Measurements from ENCODE around the gene MACROD2.

The MACROD2 gene

DNA sequence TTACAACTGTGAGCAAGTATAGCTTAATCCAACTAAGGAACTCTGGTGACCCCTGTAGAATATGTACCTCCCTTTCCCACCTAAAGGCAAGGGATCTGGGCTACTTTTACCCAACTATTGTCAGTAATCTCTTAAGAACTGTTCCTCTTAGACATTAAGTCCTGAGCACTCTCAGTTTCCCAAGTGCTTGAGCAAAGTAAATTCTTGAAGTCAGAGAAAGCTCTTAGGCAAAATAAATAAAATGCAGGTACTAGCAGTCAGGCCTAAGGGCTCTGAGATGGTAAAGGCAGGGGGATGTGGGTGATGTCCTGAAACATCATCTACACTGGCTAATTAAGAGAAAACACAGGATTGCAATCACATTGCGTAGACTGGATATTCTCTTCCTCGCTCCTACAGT is 788.5 kb downstream of the MACROD2 start:
- no peak for DNase-seq

DNA sequence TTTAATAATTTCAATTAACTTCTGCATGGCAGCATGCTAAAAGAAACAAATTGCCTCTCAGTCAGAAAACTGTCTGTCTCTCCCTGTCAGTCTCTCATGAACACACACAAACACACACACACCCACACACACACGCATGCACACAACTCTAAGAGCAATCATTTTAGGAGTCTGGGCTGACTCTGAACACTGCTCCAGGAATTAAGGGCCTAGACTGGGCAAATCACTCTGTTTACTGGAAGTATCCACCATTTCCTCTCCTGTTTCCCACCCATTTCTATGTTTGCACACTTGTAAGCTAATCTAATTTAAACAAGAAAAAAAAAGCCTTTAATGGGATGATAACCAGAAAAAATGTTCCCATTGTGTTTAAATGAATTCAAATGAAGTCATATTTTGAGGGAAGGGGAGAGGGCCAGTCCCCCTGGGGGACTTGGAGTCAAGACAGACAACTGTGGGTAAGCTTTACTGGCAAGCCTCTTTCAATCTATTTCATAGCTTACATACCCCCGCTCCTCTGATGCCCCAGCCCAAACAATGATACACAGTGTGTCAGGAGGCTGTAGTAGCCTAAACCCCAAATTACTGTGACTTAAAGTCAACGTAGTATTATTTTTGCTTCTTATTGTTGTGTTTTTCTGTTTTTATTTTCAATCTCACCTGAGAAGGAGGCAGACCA is 789.9 kb downstream of the MACROD2 start:
- no peak for DNase-seq

DNA sequence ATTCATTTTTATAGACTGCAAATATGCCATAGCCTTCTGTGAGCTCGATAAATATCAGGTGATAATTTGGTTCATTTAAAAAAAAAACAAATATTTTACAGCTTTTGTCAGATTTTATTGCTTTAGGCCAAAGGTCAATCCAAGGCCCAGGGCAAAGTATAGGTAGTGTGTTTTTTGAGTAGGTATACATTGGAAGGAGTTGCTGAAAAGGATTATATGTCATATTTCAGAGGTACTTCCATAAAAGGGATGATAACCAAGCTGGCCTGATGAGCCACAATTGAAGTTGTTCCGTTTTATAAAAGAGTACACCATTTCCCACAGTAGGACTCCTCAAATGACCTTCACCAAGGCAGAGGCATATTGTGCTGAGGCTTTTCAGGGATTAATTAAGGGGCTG is 794.9 kb downstream of the MACROD2 start:
- no peak for DNase-seq

DNA sequence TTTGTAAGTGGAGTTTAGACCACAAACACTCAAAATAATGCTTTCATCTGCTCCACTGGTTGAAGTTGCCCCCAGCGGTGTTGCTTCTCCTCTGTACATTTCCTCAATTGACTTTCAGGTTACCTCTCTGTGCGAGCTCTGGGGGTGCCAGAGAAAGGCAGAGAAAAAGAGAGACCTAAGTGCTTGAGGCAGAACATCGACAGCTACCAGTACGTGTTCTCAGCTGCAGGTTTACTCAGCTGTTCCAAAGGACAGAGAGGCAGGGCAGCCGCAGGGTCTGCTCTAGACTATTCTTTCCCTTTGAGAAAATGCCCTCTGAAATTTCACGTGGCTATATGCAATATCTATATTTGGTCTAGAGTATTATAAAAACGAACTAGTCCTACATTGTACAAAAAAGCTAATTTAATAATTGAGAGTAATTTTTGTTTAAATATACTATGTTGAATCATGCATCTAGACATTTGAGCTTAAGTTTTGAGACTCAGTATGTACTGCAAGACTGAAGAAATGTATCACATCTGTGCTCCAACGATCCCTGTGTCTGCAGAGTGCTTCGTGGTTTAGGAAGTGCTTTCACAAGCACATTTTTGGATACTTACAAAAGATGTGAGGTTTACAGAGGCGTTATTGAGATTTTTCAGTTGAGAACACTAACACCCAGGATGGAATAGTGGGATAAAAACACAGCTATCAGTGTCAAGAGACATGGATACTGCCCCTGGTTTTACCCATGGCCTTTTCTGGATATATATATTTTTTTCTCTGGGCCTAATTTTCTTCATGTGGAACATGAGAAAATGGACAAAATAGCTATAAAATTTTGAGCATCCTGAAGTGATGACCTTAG is 795.7 kb downstream of the MACROD2 start:
- peak; percentile 64 for DNase-seq

DNA sequence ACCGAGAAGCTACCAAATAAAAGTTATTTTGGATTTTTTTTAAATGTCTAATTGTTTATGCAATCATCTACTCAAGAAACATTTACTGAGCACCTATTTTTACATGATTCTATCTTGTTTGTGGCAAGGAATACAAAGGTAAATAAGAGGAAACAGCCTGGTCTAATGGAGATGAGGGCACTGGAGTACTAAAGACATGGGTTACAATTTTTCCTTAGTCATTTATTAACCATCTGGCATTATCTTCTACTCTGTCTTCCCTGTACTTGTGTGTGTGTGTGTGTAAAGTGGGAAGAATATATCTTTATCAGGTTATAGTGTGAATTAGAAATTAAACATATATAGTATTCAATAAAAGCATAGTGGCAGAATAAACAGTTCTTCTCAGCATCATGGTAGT is 797.6 kb downstream of the MACROD2 start:
- DNase-seq = no peak

DNA sequence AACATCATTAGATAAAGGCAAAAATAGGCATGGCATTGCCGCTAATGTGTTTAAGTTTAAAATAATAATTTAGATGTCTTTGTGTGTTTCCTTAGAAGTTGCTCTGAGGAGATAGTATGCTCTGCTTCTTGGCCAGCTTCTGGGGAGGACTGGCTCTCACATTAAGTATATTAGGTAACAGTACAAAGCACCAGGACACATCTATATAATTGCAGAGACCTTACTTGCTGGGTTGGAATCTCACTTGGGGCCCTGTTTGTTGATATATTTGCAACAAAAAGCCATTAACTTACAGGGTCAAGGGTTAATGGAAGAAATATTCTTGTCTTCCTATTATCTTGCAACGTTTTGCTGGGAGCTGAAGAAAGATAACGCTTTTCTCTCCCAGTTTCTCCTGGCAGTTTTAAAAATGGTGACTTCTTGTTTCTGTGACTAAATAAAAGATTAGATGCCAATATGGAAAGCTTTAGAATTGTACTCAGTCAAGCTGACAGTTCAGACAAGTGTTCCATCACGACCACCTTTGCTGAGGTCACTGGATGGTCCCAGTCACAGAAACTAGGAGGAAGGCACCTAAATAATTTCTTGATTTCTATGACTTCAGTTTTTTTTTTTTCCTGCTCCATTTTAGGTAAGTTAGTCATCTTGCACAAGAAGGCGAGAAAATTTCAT is 804.4 kb downstream of the MACROD2 start:
- DNase-seq = no peak

DNA sequence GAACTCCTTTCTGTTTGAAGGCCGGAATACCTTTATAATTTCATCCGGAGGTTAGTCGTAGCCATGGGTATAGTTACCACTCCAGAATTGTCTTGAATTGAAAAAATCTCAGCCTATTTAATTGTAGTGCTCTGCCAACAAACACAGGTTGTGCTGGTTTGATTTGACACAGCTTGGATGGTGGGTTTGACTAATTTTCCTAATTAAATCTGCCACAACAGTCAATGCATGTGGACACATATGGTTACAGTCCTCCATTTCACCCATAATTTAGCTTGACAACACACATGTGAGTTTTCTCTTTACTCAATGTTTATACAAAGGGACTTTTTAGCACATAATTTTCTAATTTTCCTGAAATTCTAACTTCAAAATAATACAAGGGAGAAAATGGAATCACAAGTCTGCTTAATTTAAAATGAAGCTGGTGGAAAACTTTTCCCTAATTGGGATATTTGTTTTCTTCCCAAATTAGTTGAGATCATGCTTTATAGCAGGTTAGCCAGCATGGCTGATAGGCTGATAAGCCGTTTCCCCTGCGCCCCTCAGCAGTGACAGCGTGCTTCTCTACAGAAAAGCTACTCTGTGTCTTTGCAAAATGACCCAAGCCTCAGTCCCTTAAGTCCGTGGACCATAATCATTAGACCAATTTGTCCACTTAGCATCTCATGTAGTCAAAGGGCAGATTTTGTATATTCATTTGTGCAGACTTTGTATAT is 805.5 kb downstream of the MACROD2 start:
- DNase-seq = no peak

DNA sequence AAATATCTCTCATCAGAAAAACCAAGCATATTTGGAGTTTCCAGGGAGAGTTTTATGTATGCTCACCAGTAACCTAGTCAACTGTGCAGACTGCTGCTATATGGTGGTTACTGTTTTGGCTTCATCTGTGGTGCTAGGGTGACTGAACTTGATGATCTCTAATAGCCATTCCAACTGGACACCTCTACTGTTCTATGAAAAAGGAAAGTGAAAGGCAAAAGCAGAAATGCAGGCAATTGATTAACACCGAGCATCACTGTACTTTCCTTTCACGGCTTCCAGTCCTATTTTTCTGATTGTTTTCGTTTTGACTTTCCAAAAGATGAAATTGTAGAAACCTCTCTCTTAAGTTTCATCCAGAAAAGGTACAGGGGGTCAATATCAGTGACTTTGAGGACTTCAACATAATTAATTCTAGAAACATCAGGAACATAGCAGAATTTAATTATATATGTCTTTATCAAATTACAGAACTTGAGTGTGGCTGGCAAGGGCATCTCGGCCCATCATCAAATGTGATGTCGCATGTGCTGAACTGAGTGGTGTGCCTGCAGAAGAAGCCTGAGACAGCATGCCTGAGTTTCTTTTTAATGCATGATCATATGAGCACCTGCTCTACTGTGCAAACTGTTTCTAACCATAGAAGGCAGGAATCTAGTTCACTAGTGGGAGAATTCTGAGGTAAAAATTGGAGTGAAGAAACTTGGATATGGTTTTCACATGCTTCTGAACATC is 806.4 kb downstream of the MACROD2 start:
- no peak for DNase-seq

DNA sequence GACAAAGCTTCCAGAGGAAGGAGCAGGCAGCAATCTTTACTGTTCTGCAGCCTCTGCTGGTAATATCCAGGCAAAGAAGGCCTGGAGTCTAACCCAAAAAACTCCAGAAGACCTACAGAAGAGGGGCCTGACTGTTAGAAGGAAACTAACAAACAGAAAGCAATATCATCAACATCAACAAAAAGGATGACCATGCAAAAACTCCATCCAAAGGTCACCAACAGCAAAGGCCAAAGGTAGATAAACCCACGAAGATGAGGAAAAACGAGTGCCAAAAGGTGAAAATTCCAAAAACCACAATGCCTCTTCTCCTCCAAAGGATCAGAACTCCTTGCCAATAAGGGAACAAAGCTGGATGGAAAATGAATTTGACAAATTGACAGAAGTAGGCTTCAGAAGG is 811.9 kb downstream of the MACROD2 start:
- DNase-seq = no peak

DNA sequence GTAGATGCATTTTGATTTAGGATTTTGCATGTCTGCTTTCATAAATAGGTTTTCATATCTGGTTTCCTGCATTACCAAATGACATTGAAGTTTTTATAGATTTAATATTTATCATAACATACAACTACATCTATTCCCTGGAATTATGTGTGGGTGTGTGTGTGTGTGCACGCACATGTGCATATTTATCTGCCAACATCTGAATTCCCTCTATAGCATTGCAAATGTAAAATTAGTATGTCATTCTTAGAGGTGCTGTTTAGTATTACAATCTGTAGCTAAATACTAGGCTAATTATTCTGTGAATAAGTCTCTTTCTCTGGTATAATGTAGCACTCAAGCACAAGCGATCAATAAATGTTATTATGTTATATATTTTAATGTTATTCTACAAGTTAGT is 820.0 kb downstream of the MACROD2 start:
- DNase-seq = no peak

DNA sequence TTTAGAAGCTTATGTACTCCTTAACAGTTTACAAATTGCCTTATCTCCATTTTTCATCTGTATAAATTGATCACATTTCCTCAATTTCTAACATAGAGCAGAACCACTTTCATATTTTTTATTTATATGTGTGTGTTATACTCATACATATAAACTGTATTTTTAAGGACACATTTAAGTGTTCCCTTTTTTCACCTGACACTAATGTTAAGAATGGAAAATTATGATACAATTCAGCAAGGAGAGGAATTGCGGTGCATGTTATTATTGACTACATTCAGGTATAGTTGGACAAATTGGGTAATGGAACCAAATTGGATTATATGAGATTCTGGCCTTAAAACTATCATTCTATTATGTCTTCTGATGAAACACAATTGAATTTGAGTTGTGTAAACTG is 821.2 kb downstream of the MACROD2 start:
- DNase-seq = no peak

DNA sequence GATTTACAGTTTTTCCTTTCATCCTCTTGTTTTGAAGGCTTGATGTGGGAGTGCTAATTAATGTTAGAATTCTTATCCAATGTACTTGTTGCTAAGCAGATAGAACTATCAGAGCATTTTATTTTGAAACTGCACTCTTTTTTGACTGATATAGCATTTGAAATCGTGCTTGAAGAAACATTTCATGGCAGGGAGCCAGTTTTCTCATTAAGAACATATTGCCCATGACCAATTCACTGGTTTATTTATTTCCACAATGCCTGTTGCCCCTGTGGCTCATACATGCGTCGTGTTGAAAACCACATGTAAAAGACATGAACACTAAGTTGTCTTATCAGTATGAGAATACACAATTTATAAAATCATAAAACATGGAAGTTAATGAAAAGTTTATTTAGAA is 821.8 kb downstream of the MACROD2 start:
- DNase-seq = no peak

DNA sequence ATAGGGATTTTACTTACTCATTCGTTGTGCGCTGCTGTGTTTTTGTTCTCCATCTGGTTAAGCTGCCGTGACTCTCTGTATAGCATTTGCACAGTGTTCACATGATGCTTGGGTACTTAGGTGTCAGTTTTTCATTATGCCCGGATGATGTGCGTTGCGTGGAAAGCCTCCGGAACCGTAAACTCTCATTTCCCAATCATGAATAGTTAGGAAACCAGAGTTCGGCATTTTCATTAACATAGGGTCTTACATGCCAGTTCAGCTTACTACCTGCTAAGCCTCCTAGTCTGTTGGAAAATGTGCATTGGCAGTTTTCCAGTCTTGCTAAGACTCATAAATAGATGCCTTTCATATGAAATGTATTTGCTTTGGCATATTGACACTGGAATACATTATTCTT is 825.5 kb downstream of the MACROD2 start:
- peak; percentile 60 for DNase-seq

DNA sequence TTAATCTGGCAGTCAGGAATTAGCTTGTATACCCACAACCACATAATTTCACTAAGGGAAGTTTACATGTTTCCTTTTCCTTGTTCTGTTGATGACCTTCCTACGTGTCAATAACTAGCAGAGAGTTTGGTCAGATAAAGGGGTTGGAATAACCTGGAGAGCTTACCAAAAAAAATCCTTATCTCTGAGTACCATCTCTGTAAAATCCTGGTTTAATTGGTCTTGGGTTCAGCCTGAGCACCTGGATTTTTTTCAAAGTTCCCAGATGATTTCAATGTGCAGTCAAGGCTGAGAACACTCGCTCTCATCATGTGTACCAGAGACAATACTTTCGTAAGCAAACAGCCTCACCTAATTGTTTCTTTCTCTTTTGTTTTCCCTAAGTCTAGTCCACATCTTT is 825.9 kb downstream of the MACROD2 start:
- peak; percentile 13 for DNase-seq

DNA sequence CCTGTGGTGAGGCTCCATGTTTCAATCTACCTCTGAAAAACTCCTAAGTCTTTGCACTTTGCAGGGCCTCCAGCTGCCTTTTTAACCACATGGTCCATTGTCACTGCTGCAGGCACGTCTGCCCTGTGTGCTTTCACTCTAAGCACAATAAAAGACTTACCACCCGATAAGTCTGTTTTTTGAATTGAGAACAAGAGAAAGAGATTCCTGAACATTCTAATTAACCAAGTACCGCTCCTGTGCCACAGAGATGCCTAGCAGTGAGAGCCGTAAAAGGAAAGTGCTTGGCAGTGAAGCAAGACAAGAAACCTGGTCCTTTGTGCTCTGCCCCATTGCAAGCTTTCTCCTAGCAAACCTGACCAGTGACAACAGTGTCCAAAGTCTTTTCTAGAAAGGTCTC is 829.7 kb downstream of the MACROD2 start:
- no peak for DNase-seq

DNA sequence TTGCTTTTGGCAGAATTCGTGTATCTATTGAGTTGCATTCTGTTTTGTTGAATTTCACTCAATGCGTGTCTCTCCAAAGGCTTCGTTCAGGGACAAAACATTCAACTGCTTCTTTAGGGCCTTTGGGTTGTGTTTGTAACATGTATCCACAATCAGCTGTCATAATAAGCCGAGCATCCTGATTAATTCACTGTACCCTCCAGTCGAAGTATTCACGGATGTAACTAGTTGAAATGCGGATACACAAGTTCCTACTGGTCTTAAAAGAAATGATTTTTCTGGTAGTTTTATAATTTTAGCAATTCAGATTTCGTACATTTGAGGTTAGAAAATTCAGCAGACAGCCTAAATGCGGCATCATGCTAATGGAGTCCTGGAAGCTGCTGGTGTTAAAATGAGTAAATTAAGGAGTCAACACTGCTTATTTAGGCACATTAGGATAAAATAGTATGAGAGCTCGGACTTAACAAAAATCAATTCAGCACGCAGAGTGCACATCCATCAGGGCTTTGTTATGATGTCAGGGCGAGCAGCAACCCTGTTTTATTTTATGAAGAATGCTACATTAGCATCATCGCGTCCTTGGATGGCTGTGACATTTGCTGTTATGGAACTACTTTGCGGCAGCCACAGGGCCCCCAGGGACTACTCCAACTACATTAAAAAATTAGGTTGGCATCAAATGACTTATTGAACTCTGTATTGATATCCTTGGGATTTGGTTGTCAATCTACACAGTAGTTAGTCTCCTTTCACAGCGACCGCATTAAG is 831.4 kb downstream of the MACROD2 start:
- DNase-seq = no peak

DNA sequence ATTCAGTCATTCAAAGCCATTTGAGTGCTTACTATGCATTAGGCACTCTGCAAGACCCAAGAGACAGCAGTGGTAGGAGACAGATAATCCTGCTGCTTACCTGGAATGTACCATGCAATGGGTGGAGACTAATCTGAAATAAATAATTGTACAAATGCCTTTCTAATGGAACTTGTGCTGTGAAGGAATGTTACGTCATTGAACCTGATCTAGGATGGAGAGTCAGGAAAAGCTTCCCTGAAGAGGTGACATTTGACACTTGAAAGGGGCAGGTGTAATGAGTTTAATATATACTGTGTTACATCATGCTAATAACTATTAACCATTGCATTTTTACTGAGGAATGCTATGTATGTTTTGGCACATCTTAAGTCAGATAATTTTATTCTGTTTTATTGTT is 833.1 kb downstream of the MACROD2 start:
- DNase-seq = no peak

DNA sequence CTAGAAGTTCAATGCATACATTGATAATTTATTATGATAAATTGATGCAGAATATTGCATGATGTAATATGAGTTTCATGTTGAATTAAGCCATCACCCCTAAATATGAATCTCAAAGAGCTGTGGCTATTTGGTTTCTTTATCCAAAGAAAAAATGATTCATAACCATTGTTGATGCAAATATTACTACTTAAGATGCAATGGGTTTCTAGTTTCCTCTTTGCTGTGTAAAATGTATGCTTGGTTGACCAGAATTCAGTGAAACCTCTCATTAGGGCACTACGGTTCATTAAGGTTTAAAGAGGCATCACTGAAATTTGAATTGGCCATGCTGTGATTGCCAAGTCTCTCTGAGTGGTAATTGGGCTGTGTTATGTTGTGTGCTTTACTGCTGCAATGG is 834.6 kb downstream of the MACROD2 start:
- peak; percentile 70 for DNase-seq

DNA sequence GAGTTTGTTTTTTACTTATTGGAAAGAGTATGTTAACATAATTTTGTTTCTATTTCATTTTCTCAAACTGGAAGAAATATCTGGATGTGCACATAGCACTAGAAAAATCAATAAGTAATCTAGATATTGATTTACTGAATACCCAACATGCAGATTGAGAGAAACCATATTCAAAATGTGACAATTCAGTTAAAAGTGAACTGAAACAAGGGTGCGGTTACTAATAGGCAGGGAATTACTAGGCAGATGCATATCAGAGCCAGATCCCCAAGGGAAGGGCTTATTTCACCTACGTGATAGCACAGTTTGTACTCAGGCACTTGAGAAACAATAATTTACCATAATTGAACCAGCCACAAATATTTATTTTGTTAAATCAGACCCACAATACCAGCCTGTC is 835.1 kb downstream of the MACROD2 start:
- peak; percentile 38 for DNase-seq

DNA sequence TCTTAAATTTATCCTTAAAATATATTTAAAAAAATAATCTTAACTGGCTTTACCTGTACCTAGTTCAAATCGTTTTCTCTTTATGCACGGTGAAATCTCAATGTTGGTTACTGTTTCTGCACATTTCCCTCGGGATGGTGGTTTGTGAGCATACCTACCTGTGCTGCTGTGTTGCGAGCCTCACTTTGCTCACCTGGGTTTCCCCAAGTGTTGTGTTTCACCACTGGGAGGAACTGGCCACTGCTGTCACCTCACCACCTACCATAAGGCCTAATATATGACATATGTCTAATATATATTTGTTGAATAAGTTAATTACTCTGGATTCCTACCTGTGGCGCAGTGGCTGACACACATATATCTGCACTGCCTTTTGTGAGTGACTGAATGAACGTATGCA is 835.6 kb downstream of the MACROD2 start:
- no peak for DNase-seq

DNA sequence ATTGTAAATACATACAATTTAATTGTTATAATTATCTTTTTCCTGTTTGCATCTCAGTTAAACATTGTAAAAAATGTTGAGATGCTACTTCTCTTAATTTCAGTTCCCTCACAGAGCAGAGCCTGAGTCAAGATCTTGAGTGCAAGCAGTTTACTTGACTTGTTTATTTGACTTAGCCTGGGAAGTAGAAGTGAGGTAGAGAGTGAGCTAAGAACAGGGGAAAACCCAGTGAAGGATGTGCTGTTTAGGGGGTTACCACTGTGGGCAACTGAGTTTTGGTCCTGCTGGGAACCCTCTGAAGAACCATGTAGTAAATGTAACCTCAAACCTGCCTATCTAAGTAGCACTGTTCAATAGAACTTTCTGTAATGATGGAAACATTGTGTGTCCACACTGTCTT is 837.3 kb downstream of the MACROD2 start:
- DNase-seq = no peak

All from NCI-H1092 (cell line).